Stomach (tissue), 4 donors: ENCODE measurements around the gene C17orf78.

Source experiments
- CTCF ChIP-seq, 7 experiments: fragments of 450-650 bp in 4 of 7; fragments of 200-600 bp in 3 of 7; sonication (generic) in 3 of 7; IDR thresholded peaks; one replicate each; pipeline ENCODE4 v1.5.1; 2016 to 2019; ENCODE audit warnings: antibody characterized with exemption in 7 of 7, control low read depth in 2 of 7, mild to moderate bottlenecking in 1 of 7
- EP300 ChIP-seq: sonication (generic); formaldehyde crosslinking; IDR thresholded peaks from one replicate; pipeline ENCODE4 v1.6.1; 2017; ENCODE audit warnings: antibody characterized with exemption
- POLR2A ChIP-seq, 4 donors: fragments of 450-650 bp; IDR thresholded peaks; one replicate each; pipeline ENCODE4 v1.6.1; 2016; ENCODE audit warnings: antibody characterized with exemption in 4 of 4, control low read depth in 2 of 4, mild to moderate bottlenecking in 1 of 4, moderate library complexity in 1 of 4
- POLR2AphosphoS5 ChIP-seq, 3 donors: sonication (generic); formaldehyde crosslinking; IDR thresholded peaks; one replicate each; pipeline ENCODE4 v1.6.1; 2016; ENCODE audit warnings: antibody characterized with exemption in 3 of 3

GRCh38 chr17:37368577-37368976, 7.2 kb upstream of the C17orf78 start:
- TF ChIP-seq CTCF (IDR thresholded peaks at IDR 0.05) (no peak), POLR2AphosphoS5 (IDR thresholded peaks at IDR 0.05) (no peak), POLR2A (IDR thresholded peaks at IDR 0.05) (no peak), EP300 (no peak)
